ENCODE results near the gene PCSK2.

DNA sequence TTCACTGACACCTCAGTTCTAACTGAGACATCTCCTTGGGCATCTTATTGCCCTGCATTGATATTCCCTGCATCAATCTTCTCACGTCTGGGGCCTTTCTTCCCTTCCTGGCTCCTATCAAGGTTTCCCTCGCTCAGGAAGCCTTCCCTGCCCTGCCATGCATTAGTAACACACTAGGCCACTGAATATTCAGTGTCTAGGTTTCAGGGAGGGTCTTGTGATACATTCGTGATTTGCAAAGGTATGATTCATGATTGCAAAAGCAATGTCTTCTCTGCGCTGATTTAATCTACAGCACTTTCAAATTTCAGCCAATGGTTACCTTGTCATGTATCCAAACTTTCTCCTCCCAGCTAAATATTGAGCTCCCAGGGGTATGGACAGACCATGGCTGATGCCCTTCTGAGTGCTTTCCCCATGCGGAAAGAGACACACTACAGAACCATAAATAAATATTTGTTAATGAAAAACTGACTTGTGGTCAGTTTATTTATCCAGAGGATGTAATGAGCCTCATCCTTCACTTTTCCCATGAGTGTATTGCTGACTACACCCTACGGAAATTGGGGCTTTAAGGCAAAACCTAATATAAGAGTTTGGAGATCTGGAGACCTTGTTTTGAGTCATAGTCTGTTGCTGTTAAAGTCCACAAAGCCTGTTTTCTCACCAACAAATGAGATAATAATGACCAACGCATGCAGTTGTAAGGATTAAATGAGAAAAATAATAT is 21.6 kb upstream of the PCSK2 start:
- no peak for TF ChIP-seq POLR2A (IDR thresholded peaks at IDR 0.05)
- TF ChIP-seq, protein P1, sequence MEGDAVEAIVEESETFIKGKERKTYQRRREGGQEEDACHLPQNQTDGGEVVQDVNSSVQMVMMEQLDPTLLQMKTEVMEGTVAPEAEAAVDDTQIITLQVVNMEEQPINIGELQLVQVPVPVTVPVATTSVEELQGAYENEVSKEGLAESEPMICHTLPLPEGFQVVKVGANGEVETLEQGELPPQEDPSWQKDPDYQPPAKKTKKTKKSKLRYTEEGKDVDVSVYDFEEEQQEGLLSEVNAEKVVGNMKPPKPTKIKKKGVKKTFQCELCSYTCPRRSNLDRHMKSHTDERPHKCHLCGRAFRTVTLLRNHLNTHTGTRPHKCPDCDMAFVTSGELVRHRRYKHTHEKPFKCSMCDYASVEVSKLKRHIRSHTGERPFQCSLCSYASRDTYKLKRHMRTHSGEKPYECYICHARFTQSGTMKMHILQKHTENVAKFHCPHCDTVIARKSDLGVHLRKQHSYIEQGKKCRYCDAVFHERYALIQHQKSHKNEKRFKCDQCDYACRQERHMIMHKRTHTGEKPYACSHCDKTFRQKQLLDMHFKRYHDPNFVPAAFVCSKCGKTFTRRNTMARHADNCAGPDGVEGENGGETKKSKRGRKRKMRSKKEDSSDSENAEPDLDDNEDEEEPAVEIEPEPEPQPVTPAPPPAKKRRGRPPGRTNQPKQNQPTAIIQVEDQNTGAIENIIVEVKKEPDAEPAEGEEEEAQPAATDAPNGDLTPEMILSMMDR (IDR thresholded peaks at IDR 0.05) = no peak
